Activated CD8-positive, alpha-beta memory T cell treated with anti-CD3 and anti-CD28 coated beads for 4 hours (primary cell): ENCODE data around the gene RAPGEF1.
"Not testable (repeated sequence)": the region's sequence is repeated elsewhere in the genome, so short reads cannot be mapped to it uniquely, and the experiment has no call there.

Experiments used
- DNase-seq, 2 donors: peaks; one replicate each; pipeline ENCODE4 v3.0.0-alpha.2; 2020; ENCODE audit warnings: low read depth in 2 of 2

The RAPGEF1 gene

DNA sequence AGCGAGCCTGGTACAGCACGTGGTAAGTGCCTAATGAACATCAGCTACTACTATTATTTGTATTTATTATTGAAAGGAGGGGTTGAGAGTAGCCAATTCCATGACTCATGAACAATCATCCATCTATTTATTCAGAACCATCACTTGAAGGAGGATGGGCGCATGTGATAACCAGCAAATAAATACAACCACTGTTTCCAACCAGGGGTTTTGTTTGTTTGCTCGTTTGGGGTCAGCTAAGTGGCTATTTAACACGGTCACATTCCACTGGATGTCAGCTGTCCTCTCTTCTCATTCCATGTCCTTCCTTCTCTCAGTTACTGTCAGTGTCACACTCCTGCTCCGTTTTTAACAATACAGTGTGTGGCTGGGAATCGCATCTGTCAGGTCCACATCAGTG, 8.6 kb downstream of the RAPGEF1 start:
- DNase-seq: no peak

DNA sequence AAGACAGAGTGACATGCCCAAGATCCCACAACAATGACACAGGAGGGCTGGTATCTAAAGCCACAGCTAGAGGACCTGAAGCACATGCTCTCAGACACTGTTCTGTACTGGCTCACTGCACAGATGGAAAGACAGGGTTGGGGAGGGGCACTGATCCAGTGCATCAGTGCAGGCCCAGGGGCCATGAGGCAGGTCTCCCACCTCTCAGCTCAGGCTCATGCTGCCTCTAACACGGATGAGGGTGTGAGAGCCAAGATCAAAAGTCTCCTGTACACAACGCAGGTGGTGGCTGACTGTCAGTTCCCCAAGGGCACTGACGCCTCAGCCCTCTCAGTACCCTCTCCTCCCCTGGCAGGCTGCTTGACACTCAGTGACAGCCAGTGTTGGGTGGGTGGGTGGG, 10.9 kb downstream of the RAPGEF1 start:
- DNase-seq: peak; percentile 36 to 64

DNA sequence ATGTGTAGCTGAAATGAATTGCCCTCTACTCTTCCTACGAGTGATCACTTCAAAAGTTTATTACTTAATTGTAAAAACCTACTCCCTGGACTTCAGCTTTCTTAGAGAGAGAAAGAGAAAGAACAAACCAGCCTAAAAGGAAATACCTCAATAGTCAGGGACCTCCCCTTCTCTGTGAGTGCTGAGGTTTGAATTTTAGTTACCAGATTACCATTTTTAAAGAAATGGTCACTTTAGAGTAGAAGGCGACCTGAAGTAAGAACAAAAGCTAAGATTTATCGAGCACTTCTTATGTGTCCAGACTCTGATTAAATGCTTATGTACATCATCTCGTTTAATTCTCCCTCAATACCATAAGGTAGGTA, 11.3 kb downstream of the RAPGEF1 start:
- no peak for DNase-seq

DNA sequence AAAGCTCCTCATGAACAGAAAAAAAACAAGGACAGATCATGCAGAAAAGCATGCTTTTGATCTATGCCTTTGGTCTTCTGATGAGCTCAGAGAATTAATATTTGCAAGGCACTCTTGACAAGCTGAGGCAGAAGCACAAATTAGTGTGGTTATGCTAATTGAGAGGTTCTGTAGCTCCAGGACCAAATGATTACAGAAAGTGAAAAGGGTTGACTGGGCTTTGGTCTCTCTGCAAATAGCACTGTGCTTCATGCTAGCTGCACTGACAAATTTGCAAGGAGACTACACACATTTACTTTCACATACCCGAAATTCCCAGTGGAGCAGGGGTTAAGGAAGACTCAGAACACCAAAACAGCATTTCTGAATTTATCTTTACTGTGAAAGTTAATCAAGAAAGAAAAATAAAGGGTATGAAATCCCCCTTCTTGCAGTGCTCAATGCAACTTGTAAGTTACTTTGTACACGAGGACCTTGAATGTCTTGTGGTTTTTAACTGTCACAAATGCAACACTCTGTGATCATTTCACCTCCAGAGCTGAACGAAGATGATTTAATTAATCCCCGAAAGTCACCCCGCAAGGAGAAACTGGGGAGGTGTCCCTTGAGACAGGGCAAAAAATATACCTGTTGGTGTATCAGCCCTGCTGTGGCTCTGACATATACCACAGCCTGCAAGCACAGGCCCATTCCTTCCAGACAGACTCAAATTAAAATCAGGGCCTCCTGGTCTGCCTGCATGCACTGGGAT, 11.9 kb downstream of the RAPGEF1 start:
- no peak for DNase-seq

DNA sequence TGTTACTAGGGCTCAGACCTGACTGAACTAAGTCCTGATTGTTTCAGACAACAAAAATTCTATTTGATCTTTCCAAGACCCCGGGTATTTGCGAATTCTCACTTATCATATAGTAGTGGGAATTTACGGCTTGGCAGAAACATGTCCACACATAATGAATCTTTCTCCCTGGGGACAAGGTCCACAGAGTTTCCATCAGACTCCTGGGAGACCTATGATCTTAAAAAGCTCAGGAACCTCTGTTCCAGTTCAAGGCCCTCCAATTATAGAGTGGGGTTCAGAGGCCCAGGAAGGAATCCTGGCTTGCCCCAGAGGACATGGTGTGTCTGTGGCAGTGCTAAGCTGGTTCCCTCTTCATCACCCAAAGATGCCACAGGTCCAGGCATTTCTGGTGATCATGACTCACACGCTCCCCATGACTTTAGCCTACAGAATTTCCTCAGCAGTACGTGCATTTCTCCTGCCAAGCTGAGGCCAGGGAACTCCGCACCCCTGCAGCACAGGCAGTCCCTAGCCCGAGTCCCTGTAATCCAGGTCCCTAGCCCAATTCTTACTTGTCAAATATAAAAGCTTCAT, 12.6 kb downstream of the RAPGEF1 start:
- no peak for DNase-seq

DNA sequence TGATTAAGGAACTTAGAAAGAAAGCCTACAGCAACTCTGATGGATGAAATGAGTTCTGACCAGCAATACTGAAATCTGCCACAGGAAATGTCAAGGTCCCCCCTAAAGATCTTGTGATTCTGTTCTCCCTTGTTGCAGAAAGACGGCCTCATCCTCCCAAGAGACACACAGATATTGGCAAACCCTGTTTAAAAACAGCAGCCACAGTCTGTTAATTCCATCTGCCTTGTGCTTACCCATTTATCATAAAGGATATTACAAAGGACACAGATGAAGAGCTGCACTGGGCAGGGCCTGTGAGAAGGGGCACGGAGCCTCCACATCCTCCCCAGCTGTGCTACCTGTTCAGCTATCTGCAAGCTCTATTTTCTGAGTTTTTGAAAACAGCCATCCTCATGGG, 15.2 kb downstream of the RAPGEF1 start:
- no peak for DNase-seq

DNA sequence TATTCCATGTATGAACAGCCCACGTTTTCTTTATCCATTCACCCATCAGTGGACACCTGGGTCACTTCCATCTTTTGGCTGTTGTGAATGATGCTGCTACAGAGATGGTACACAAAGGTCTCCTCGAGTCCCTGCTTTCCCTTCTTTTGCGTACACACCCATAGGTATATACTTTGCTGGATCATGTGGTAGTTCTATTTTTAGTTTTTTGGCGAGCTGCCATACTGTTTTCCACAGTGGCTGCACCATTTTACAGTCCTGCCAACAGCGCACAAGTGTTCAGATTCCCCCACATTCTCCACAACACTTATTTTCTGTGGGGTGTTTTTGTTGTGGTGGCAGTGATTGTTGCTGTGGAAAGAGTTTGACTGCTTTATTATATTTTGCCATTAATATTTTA, 16.2 kb downstream of the RAPGEF1 start:
- DNase-seq: no peak

DNA sequence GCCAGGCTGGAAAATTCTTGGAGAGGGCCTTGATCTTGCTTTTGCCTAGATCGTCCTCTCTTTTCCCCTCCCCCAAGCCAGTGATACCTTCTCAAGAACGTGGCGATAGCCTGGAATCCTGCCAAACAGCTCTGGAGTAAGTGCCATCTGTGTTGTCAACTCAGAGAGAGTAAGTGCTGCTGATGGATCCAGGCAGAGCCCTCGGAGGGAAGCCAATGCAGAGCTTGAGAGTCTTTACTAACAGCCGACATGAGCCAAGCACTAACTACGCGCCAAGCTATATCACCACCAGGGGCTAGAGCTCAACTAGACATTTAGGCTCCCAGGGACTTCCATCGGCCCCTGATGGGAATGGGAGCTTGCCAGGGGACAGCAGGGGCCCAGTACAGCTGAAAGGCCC, 17.6 kb downstream of the RAPGEF1 start:
- DNase-seq: no peak

DNA sequence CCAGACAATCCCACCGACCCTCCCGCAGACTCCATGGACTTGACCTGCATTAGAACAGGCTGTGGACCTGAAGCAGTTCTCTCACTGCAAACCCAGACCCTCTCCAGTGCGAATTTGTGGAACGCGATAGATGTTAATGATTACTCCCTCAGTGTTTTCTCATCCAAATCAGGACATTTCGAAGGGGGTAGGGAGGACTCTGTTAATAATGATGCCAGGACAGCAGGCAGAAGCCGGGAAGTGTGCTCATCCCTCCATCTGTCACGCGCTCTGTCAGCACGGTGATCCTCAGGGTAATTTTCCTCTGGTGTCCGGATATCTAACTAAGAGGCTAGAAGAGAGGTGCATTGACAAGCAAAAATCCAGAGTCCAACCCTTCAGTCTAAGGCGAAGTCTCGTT, 18.8 kb downstream of the RAPGEF1 start:
- DNase-seq: no peak

DNA sequence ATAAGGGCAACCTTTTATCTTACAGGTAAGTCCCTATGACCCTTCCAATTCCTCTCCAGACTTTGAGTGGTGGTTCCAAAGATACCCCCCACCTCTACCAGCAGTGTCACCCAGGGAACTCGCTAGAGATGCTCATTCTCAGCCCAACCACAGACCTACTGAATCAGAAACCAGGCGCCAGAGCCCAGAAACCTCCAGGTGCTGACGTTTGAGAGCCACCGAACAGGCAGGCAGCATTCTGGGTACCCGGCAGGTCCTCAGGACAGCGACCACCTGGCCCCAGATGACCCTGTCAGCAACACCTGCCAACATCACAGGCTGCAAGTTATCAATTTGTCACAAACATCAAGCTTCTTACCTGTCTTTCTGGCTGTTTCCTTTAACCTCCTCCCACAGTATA, 19.5 kb downstream of the RAPGEF1 start:
- DNase-seq: no peak

DNA sequence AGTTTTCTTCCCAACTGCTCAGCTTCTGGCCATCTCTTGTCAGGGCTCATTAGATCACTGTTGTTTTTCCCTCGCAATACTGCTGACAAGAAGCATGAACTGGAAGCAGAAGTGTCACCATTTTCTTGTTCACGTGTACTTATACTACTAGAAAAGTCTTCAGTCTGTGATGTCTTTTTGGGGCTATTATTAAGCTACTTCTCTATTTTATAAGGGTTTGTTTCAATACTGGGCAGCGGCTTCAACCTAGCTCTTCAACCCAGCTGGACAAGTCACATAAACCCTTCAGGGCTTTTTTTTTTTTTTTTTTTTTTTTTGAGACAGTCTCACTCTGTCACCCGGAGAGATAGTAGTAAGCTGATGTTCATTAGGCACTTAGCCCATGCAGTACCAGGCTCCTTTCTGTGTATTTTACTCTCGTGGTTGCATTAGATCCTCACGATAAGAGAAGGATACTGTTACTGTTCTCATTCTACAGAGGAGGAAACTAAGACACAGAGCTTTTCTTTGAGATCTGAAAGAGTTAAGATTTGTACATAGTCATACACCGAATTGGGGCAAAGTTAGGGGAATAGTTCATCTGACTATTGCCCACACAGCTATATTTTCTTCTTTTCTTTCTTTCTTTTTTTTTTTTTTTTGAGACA, 20.5 kb downstream of the RAPGEF1 start:
- no peak for DNase-seq

DNA sequence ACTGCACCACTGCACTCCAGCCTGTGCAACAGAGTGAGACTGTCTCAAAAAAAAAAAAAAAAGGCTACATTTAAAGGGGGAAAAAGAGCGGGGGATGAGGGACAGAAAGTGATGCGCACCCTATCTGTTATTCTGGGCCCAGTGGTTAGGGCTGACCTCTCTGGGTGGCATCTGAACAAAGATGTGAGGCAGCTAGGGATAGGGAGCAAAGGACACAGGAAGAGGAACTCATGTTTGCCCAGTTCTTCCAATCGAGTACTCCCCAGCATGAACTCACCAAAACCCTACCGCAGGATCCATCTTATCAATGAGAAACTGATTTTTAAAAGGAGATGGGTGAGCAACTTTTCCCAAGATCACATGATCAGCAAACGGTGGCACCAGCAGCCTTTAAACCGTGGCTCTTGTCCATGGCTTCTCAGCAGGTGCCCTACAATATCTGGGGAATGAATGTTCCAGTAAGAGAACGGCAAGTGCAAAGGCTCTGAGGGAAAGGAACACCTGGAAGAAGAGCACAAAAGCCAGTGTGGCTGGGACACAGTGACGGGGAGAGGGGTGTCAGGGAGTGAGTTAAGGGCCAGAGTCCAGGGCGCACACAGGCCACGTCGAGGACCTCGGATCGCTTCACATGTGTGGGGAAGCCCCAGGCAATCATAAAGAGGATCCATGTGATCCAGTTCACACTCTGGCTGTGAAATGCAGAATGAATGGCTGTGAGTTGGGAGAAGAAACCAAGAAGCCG, 22.0 kb downstream of the RAPGEF1 start:
- DNase-seq: no peak

DNA sequence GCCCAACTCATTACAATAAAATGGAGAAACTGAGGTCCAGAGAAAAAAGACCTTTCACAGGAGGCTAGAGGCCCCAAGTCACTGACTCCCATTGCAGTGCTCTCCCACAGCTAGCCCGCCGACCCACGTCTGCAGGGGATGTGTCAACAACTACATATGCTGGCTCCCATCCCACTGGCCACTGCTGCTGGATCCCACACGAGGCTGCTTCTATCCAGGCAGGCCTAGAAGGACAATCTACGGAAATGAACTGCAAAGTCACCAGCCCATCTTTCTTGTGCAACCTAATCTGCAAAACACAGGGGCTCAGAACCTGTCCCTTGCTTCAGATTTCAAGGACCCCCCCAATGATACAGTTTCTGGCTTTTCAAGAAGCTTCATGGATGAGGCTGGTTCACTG, 24.0 kb downstream of the RAPGEF1 start:
- no peak for DNase-seq

DNA sequence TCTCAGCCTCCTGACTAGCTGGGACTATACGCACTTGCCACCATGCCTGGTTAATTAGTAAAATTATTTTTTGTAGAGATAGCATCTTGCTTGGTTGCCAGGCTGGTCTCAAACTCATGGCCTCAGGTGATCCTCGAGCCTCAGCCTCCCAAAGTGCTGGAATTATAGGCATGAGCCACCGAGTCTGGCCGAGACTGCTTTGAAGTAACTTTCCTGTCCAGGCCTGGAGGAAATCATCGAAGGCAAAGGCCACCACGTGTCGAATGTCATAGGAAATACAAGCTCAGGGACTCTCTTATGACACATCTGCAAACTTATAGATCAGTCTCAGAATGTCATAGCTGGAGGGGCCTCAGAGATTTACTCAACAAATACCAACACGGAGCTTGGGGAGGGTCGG, 25.1 kb downstream of the RAPGEF1 start:
- DNase-seq: no peak

DNA sequence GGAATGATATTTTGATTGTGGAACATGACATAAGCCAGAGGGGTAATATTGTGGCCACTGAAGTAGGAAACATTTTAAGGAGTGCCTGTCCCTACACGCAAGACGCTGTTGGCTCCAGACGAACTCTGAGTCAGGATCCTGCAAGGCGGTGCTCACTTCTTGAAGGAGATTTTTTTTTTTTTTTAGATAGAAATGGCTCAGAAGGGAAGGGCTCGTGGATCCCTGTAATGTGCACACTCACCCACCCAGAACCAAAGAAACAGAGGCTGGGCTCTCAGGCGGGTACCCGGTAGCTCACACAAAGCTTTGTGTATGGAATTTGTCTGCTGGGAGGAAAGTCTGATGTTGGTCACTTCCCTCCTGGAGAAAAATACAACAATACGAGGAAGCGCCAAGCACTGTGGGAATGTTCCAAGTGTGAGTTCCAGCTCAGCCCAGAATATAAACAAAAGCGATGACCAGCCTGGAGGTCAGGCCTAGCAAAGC, 25.7 kb downstream of the RAPGEF1 start:
- DNase-seq: no peak

DNA sequence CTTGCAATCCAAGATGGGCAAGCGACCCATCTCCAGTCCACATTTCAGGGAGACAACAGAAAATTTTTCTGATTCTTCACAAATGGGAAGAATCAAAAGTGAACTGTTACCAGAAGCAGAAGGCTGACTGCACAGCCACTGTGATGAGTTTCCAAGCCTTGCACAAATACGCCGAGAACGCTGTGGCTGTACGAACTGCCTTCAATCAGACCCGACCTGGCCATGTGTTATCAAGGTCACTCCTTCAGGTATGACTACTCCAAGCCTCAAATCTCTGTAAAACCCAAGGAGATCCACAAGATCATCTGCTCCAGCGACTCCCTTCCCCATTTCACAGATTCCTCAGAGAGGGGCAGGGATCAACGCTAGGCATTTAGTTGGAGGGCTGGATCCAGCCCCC, 26.9 kb downstream of the RAPGEF1 start:
- DNase-seq: no peak

DNA sequence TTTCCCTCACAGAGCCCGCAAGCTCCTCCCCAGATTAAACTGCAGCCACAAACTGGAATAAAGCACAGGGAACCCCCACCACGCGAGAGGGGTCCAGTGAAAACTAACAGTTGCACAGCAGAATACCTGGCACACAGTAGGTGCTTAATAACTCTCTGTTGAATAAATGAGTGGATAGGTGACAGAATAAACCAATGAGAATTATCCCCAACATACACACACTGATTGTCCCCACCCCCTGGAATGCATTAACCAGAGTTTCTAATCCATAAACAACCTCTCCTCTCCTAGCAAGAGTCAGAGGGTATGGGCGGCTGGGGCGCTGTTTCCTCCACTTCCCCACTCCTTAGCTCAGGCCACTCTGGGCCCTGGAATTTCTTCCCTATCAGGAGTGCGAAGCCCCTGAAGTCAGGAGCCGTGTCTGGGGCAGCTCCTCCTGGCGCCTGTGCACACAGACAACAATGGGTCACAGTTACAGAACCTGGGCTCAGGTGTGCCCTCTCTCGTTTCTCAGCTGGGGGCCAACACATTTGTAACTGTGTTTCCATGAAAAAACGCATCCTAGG, 27.6 kb downstream of the RAPGEF1 start:
- DNase-seq: no peak

DNA sequence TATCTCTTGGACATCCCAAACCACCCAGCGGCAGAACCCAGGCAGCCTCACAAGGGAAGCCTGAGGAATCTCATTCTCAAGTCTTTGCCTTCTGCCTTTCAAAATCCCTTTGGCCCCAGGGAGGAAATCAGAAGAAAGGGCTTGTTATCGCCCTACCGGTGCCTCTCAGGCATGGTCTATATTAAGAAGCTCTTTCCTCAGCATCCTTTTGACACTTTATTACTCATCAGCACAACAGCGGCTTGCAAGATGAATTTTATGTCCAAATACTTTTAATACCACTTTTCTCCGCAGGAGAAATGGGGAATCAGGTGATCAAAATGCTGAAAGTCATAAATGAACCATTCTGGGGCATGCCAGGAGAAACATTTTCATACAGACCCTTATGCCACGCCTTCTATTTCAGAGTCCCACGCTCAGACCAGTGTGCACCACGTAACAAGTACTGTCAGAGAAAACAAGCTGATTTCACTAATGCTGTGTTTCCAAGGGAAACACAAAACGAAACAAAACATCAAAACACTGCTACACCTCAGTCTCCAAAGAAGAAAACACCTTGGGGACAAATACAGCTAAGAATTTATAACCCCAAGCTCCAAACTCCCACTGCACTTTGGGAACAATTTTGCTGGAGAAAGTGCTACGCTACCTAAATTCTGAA, 30.0 kb downstream of the RAPGEF1 start:
- DNase-seq: no peak

DNA sequence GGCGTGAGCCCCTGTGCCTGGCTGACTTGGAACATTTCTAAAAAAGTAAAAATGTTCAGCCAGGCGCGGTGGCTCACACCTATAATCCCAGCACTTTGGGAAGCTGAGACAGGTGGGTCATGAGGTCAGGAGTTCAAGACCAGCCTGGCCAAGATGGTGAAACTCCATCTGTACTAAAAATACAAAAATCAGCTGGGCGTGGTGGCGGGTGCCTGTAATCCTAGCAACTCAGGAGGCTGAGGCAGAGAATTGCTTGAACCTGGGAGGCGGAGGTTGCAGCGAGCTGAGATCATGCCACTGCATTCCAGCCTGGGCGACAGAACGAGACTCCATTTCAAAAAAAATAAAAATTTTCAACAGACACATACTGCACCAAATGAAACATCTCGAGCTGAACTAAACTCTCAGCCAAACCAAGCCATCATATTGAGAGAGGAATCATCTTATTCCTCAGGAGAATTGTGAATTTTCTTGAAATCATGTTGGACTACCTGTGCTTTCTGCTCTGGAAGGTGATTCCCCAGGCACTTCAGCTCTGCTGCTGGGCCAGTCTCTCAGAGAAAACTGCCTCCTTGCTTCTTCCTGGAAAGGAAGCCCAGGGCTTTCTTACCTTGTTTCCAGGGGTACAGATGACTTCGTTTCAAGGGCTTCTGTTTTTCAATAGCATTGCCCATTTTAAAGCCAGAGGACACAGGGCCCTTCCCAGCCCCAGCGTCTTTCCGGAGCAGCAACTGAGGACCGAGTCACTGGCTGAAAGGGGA, 30.7 kb downstream of the RAPGEF1 start:
- not testable (repeated sequence) for DNase-seq

DNA sequence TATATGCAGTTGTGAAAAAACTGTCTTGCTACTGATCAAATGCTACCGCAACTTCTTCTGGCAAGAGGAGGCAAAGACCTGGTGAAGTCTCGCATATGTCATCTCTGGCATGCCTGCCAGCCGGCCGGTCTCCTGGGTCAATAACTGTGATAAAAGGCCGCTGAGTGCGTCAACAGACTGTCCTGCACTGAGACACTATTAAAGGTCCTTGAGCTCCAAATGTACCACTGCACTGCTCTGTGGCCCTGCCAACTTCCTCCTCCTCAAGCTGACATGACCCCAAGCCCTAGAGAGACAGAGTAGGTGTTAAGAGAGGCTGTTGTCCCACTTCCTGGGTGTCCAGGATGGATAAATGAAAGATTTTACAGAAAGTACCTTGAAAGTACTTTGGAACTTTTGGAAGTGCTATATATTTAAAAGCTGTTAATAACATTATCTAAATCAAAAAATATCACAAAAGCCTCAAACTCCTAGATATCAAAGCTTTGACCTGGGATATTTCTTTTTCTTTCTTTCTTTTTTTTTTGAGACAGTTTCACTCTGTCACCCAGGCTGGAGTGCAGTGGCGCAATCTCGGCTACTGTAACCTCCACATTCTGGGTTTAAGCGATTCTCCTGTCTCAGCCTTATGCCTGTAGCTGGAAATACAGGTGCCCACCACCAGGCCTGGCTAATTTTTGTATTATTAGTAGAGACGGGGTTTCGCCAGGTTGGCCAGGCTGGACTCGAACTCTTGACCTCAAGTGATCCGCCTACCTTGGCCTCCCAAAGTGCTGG, 31.5 kb downstream of the RAPGEF1 start:
- no peak for DNase-seq
